Left ventricle myocardium inferior (tissue), 1 donor: ENCODE results near the gene KIAA1549. TPM values are rescaled to one million over a fixed set of nuclear protein-coding genes. Genes with fewer than 3 reads are reported as not detected.

Source experiments
- DNase-seq: peaks from one replicate; pipeline ENCODE4 v3.0.0-alpha.2; 2020
- H3K27ac ChIP-seq: fragments of 200-600 bp; replicated peaks from 2 replicates; pipeline ENCODE4 v1.8.0; 2021
- H3K27me3 ChIP-seq: fragments of 200-600 bp; 2 replicates; pipeline ENCODE4 v1.8.0; 2021; ENCODE audit warnings: low read depth
- H3K36me3 ChIP-seq: fragments of 200-600 bp; 2 replicates; pipeline ENCODE4 v1.8.0; 2021
- H3K4me1 ChIP-seq: fragments of 200-600 bp; 2 replicates; pipeline ENCODE4 v1.8.0; 2021
- H3K4me3 ChIP-seq: fragments of 200-600 bp; 2 replicates; pipeline ENCODE4 v1.8.0; 2021; ENCODE audit warnings: mild to moderate bottlenecking, moderate library complexity
- H3K9me3 ChIP-seq: fragments of 200-600 bp; replicated peaks from 2 replicates; pipeline ENCODE4 v1.8.0; 2021
- intact Hi-C: fragments of 100-400 bp; cut with micrococcal nuclease; formaldehyde crosslinking; loops from one replicate; pipeline ENCODE4 v1.11.0; 2022
- total RNA-seq: library from RNA; stranded (reverse); fragmentation: NEBNext Ultra II Directional; extraction: Animal tissue kit (Norgen Biotek cat#: 25700); gene quantifications from one replicate; pipeline ENCODE4 v1.2.1, GENCODE V29; 2021
- TF ChIP-seq, protein P1 (sequence below): fragments of 200-600 bp; IDR thresholded peaks from 2 replicates; pipeline ENCODE4 v1.8.0; 2021; ENCODE audit warnings: antibody characterized with exemption, mild to moderate bottlenecking, borderline replicate concordance
- donor health status: DM: no; HTN: yes; CAD: no; lungs with severe emphysema.

KIAA1549 gene
- total RNA-seq, 1 donor from 2014 or later = 2.1 TPM

DNA sequence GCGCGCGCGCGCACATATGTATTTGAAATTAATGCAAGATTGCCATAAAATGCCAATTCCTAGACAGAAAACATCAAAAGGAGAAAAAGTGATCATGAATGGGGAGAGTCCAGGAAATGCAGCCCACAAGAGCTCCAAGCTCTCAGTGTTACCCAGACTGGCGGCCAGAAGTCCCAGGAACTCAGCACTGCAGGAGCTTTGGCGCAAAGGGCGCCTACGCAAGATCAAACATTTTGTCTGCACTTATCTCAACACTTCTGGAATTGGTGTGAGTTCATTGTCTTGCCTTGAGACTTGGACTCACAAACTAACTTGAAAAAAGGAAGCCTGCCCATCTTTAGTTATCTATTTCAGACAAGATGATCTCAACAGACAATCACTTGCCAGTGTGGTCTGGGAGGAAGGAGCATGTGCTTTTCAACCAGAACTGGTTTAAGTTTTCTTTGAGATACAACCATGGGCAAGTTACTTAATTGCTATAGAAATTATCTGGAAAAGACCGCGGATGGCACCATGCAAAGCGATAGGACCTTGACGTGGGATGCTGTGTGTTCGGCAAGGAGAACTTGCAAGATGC lies 77.2 kb downstream of the KIAA1549 start:
- no peak for DNase-seq
- intact Hi-C loops = no loop called here
- TF ChIP-seq, protein P1, sequence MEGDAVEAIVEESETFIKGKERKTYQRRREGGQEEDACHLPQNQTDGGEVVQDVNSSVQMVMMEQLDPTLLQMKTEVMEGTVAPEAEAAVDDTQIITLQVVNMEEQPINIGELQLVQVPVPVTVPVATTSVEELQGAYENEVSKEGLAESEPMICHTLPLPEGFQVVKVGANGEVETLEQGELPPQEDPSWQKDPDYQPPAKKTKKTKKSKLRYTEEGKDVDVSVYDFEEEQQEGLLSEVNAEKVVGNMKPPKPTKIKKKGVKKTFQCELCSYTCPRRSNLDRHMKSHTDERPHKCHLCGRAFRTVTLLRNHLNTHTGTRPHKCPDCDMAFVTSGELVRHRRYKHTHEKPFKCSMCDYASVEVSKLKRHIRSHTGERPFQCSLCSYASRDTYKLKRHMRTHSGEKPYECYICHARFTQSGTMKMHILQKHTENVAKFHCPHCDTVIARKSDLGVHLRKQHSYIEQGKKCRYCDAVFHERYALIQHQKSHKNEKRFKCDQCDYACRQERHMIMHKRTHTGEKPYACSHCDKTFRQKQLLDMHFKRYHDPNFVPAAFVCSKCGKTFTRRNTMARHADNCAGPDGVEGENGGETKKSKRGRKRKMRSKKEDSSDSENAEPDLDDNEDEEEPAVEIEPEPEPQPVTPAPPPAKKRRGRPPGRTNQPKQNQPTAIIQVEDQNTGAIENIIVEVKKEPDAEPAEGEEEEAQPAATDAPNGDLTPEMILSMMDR = no peak

DNA sequence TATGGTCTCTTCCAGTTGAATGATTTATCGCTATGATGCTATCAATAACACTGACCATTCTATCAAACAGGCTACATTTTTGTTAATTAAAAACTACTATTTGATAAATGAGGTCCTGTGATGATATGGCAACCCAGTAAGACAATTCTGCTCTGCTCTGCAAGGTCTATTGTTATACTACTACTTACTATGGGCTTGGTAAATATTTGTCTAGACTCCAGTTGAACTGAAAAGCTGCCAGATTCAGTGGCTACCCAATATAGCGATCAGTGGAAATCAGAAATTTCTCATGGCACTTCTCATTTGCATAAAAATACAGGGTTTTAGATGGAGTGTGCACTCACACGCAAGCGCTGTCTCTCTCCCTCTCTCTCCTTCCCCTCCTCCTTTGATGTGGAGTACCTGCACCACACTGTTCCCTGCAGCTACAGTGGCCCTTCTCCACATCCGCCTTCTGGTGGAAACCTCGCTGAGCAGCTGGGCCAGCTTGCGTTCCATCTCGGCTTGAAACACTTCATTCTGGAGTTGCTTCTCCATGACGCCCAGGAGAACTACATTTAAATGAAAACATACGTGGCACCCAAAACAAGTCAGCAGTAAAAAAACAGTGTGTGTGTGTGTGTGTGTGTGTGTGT lies 77.9 kb downstream of the KIAA1549 start:
- intact Hi-C loops = no loop called here
- TF ChIP-seq, protein P1 = no peak
- H3K27ac ChIP-seq = no peak overlapping the region
- H3K36me3 ChIP-seq = peaks cover 10% of the 10 kb centered on the region
- no peak overlapping the region for H3K4me3 ChIP-seq
- H3K9me3 ChIP-seq = no peaks in the 10 kb centered on the region
- no peak for DNase-seq
- H3K4me1 ChIP-seq = peaks cover 7% of the 10 kb centered on the region
- no peaks in the 10 kb centered on the region for H3K27me3 ChIP-seq

More for the DNA sequence above, 77.2 kb downstream of the KIAA1549 start:
- Histone ChIP-seq H3K36me3 (peaks cover 10% of the 10 kb centered on the region), H3K9me3 (no peaks in the 10 kb centered on the region), H3K27me3 (no peaks in the 10 kb centered on the region), H3K27ac (no peak overlapping the region), H3K4me1 (peaks cover 7% of the 10 kb centered on the region), H3K4me3 (no peak overlapping the region)

DNA sequence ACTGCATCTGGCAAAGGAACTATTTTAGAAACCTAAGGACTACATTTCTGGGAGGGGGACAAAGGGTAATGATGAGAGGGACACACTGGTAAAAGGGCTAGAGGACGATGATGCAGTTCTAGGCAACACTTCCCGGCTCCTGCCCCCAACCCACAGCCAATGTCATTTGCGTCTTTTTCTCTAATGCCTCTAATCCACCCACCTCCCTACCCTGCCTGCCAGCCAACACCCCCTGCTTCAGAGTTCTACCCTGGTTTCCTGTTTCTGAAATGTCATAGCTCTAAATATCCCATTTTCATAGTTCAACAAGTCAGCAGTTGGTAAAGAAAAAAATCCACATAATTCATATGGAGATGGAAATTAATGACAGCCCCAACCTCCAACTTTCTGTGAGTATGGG lies 79.0 kb downstream of the KIAA1549 start:
- TF ChIP-seq, protein P1 = no peak
- H3K27ac ChIP-seq = no peak overlapping the region
- H3K4me3 ChIP-seq = no peak overlapping the region
- no peaks in the 10 kb centered on the region for H3K27me3 ChIP-seq
- no peaks in the 10 kb centered on the region for H3K4me1 ChIP-seq
- no peaks in the 10 kb centered on the region for H3K9me3 ChIP-seq
- no peak for DNase-seq
- intact Hi-C loops = no loop called here
- peaks cover 10% of the 10 kb centered on the region for H3K36me3 ChIP-seq

DNA sequence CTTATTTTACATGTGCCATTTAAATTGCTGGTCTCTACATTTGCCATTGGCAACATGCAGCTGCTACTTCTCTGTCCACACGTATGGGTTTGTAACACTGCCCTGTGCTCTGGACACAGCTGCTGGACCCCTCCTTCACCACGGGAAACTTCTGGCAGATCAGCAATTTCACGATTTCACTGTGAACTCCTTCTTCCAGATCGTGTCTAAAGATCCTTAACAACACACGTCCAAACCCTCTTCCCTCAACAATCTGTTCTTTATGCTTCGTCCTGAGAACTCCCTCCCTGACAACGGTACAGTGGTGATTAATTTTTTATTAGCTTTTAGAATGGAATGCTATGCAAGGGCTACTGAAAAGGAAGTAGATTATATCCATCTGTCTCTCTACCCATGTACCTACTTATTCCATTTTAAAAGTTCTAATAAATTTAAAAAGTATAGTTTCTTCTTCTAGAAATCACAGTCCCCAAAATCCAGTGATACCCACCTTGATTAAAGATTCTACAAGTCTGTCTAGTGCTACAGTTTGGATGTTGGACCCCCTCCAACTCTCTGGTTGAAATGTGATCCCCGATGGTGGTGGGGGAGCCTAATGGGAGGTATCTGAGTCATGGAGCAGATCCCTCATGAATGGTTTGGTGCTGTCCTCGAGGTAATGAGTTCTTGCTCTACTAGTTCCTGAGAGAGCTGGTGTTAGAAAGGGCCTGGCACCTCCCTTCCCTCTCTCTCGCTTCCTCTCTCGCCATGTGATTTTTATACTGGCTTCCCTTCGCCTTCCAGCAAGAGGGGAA lies 81.0 kb downstream of the KIAA1549 start:
- Histone ChIP-seq H3K4me3 (no peak overlapping the region), H3K9me3 (no peaks in the 10 kb centered on the region), H3K27me3 (no peaks in the 10 kb centered on the region), H3K27ac (no peak overlapping the region), H3K36me3 (peaks cover 5% of the 10 kb centered on the region), H3K4me1 (no peaks in the 10 kb centered on the region)
- intact Hi-C loops = no loop called here
- DNase-seq = no peak
- TF ChIP-seq, protein P1 = no peak

DNA sequence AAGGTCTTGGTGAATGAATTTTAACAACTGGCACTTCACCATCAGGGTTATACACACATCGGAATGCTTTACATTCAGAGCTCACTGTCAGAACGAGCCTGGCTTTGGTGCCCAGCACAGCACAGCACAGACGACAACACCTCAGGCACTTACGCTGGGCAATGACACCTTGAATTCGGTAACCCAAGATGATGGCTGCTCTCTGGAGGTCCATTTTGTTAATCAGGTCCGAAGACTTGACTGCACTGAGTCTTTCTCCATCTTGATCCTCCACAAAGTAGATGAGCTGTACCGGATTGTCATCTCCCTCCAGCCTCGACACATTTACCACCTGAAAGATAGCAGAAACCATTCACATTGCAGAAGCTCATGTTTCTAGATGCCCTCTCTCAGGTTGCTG lies 82.4 kb downstream of the KIAA1549 start:
- H3K9me3 ChIP-seq = no peaks in the 10 kb centered on the region
- intact Hi-C loops = no loop called here
- TF ChIP-seq, protein P1 = no peak
- no peak for DNase-seq
- H3K36me3 ChIP-seq = peaks cover 5% of the 10 kb centered on the region
- H3K27me3 ChIP-seq = no peaks in the 10 kb centered on the region
- H3K4me3 ChIP-seq = no peak overlapping the region
- no peak overlapping the region for H3K27ac ChIP-seq
- H3K4me1 ChIP-seq = no peaks in the 10 kb centered on the region
